SH-SY5Y (cell line): ENCODE data around the gene ACAA2.

ENCODE experiments used
- GATA2 ChIP-seq: IDR thresholded peaks from 2 replicates; pipeline ENCODE4 v1.6.1; 2011; ENCODE audit warnings: mild to moderate bottlenecking, low read depth, low read length
- GATA3 ChIP-seq: IDR thresholded peaks from 2 replicates; pipeline ENCODE4 v1.6.1; 2011; ENCODE audit warnings: low read depth, mild to moderate bottlenecking, low read length, moderate library complexity

DNA sequence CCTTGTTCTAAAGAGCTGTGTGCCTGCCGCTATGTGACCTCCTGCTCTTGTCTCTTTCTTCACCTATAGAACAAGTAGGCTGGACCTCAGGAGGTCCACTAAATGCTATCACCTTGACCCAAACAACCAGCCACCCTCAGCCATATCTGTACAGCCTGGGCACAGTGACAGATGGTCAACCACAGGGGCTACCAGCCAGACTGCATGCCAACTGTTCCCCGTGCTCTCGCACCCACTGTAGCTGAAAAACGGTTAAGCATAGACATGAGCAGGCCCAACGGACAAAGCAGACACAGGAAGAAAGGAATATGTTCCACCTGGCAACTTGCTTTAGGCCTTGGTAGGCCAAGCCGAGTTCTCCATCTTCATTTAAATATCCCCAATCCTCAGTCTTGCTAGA lies 43.2 kb upstream of the ACAA2 start:
- no peak for TF ChIP-seq GATA2
- no peak for TF ChIP-seq GATA3
